OCI-LY3 (cell line): Measurements from ENCODE around the gene WEE1.

ENCODE experiments used
- H2AFZ ChIP-seq: fragments of 200-600, 300-600 bp; shearing (Covaris generic); 2 replicates; pipeline ENCODE4 v1.6.0; 2014; ENCODE audit warnings: antibody characterized with exemption, low read depth, low read length
- H3K27ac ChIP-seq: fragments of 200-600, 300-600 bp; sonication (generic); 2 replicates; pipeline ENCODE4 v1.5.1; 2014; ENCODE audit warnings: mild to moderate bottlenecking, low read length, moderate library complexity, mixed read lengths
- H3K27me3 ChIP-seq: fragments of 200-600, 300-600 bp; sonication (generic); 2 replicates; pipeline ENCODE4 v1.6.1; 2014; ENCODE audit warnings: low read depth, low read length, mixed read lengths
- H3K36me3 ChIP-seq: fragments of 200-600, 300-600 bp; sonication (generic); replicated peaks from 2 replicates; pipeline ENCODE3; 2014; ENCODE audit warnings: low read depth, low read length, mixed read lengths
- H3K4me1 ChIP-seq: fragments of 300-600, 200-600 bp; sonication (generic); 2 replicates; pipeline ENCODE4 v1.6.1; 2014; ENCODE audit warnings: low read length, mixed read lengths
- H3K4me2 ChIP-seq: fragments of 200-600, 300-600 bp; sonication (generic); 2 replicates; pipeline ENCODE4 v1.6.1; 2014; ENCODE audit warnings: low read length, mixed read lengths
- H3K4me3 ChIP-seq: fragments of 300-600, 200-600 bp; sonication (generic); 2 replicates; pipeline ENCODE4 v1.5.1; 2014; ENCODE audit warnings: antibody characterized with exemption, mild to moderate bottlenecking, low read length, moderate library complexity
- H3K79me2 ChIP-seq: fragments of 300-600, 200-600 bp; shearing (Covaris generic); 2 replicates; pipeline ENCODE4 v1.6.1; 2014; ENCODE audit warnings: mild to moderate bottlenecking, low read length, mixed read lengths
- H3K9ac ChIP-seq: fragments of 300-600, 200-600 bp; shearing (Covaris generic); 2 replicates; pipeline ENCODE4 v1.6.0; 2014; ENCODE audit warnings: mild to moderate bottlenecking, low read length, moderate library complexity
- H3K9me3 ChIP-seq: fragments of 200-600, 300-600 bp; shearing (Covaris generic); 2 replicates; pipeline ENCODE4 v1.6.1; 2014; ENCODE audit warnings: low read length, mixed read lengths; ENCODE audit not compliant: insufficient read depth
- H4K20me1 ChIP-seq: fragments of 200-600, 300-600 bp; sonication (generic); 2 replicates; pipeline ENCODE4 v1.6.1; 2016; ENCODE audit warnings: low read length, mixed read lengths; ENCODE audit not compliant: insufficient read depth
- EZH2phosphoT487 ChIP-seq: fragments of 200-600 bp; shearing (Covaris generic); IDR thresholded peaks from 2 replicates; pipeline ENCODE4 v1.6.1; 2018; ENCODE audit warnings: antibody characterized with exemption, mixed run types, low read depth
- TF ChIP-seq, protein P1 (sequence below): fragments of 200-600, 300-600 bp; sonication (generic); IDR thresholded peaks from 2 replicates; pipeline ENCODE4 v1.5.1; 2014; ENCODE audit warnings: antibody characterized with exemption, low read length, low read depth

WEE1 gene

DNA sequence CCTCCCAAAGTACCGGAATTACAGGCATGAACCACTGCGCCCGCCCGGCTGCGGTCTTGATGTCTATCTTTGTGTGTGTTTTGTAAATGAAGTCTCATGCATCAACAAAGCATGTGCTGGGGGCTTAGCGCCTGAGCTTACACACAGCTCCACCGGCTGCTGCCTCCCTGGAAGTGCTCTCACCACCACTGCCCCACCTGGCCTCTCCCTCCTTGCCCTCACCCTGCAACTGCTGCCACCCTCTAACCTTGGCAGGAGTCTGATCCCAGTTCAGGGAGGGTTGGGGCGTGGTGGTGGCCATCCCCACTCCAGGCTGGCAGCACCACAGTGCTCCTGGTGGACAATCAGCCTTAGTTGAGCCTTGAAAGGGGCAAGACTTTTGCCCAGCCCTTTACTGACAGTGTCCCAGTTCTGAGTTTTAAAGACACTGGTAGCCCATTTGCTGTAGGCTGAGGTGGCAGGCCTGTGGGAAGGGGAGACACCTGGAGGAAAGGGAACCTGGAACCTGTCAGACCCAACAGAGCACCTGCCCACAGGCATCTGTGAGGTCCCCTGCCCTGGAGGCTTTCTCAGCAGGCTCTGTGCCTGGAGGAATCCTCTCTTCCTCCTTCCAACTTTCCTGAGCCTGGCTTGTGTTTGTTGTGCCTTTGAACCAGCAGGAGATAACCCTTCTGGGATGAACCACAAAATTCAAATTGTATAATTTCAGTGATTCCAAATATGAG, 42.4 kb upstream of the WEE1 start:
- Histone ChIP-seq H3K79me2 (no peaks in the 10 kb centered on the region), H2AFZ (no peak overlapping the region), H3K4me1 (peaks cover 6% of the 10 kb centered on the region), H3K4me2 (no peak overlapping the region), H4K20me1 (no peaks in the 10 kb centered on the region), H3K27me3 (no peaks in the 10 kb centered on the region), H3K36me3 (peaks cover 11% of the 10 kb centered on the region), H3K9me3 (no peaks in the 10 kb centered on the region), H3K9ac (no peak overlapping the region), H3K27ac (no peak overlapping the region), H3K4me3 (no peak overlapping the region)
- TF ChIP-seq EZH2phosphoT487 = no peak

DNA sequence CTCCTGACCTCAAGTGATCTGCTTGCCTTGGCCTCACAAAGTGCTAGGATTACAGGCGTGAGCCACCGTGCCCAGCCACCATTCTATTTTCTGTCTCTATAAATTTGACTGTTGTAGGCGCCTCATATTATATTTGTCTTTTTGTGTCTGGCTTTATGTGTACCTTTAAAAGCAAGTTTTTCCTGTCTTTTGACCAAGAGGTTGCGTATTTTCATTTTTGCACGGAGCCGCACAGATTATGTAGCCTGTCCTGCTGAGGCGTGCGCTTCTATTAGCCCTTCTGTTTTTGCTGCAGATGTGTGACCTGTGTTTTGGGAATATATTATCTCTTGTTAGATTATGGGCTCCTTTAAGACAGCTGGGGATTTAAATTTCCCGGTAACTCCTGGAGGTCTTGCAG, 40.4 kb upstream of the WEE1 start:
- Histone ChIP-seq H2AFZ (no peak overlapping the region), H3K9ac (no peak overlapping the region), H3K4me3 (no peak overlapping the region), H3K4me2 (no peak overlapping the region), H3K4me1 (peaks cover 6% of the 10 kb centered on the region), H4K20me1 (no peaks in the 10 kb centered on the region), H3K27me3 (no peaks in the 10 kb centered on the region), H3K9me3 (no peaks in the 10 kb centered on the region), H3K36me3 (peaks cover 3% of the 10 kb centered on the region), H3K27ac (no peak overlapping the region), H3K79me2 (no peaks in the 10 kb centered on the region)
- TF ChIP-seq, protein P1, sequence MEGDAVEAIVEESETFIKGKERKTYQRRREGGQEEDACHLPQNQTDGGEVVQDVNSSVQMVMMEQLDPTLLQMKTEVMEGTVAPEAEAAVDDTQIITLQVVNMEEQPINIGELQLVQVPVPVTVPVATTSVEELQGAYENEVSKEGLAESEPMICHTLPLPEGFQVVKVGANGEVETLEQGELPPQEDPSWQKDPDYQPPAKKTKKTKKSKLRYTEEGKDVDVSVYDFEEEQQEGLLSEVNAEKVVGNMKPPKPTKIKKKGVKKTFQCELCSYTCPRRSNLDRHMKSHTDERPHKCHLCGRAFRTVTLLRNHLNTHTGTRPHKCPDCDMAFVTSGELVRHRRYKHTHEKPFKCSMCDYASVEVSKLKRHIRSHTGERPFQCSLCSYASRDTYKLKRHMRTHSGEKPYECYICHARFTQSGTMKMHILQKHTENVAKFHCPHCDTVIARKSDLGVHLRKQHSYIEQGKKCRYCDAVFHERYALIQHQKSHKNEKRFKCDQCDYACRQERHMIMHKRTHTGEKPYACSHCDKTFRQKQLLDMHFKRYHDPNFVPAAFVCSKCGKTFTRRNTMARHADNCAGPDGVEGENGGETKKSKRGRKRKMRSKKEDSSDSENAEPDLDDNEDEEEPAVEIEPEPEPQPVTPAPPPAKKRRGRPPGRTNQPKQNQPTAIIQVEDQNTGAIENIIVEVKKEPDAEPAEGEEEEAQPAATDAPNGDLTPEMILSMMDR = no peak
- no peak for TF ChIP-seq EZH2phosphoT487

DNA sequence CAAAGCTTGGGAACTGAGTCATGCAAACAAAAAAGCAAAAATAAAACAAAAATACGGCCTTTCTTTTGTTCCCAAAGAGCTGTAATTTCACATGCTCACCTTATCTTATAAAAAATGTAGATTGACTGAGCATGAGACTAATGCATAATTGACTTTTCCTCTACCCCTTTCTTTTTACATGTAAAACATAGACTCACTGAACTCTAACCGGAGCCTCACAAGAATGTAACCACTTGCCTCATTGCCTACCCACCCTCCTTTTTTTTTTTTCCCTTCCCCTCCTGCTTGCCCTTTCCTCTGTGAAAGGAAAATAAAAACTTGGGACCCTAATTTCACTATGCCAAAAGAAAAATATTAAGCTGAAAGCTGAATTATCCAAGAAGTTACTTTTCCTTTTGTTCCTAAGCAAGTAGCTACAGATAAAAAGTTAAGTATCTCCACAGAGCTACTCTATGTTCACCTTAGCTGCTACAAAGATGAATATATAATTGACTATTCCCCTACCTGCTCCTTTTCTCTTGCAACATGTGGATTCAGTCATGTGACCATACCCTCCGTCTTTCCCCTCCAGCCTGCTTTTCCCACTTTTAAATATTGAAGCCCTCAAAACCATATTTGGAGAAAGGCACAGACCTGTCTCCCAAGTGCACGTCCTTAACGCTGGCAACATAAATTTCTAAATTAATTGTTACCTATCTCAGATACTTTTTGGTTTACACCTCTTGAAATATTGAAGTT, 39.6 kb upstream of the WEE1 start:
- Histone ChIP-seq H3K9me3 (no peaks in the 10 kb centered on the region), H3K79me2 (no peaks in the 10 kb centered on the region), H3K9ac (no peak overlapping the region), H4K20me1 (no peaks in the 10 kb centered on the region), H3K27ac (no peak overlapping the region), H3K36me3 (no peaks in the 10 kb centered on the region), H2AFZ (no peak overlapping the region), H3K27me3 (no peaks in the 10 kb centered on the region), H3K4me3 (no peak overlapping the region), H3K4me2 (no peak overlapping the region), H3K4me1 (peaks cover 6% of the 10 kb centered on the region)
- TF ChIP-seq, protein P1 = no peak
- TF ChIP-seq EZH2phosphoT487 = no peak

DNA sequence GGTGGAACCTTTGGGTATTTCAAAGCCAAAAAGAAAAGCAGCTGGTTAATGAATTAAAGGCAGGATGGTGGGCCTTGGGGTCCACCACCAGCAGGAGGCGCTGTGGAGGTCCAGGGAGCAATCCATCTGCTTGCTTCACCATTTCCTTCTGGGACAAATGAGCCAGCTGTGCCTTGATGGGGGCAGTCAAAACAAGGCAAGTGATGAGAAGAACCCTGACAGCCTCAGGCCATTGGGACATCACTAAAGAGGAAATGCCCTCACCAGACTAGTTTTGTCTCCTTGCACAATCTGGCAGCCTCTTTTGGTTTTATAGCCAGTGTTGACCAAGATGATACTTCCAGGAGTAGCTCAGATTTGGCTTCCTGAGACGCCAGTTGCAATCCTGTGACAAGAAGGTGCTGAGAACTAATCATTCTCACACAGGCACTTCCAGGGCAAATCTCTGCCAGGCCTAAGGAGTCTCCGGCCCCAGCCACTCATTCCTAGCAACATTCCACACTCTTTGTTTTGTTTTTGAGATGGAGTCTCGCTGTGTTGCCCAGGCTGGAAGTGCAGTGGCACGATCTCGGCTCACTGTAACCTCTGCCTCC, 38.2 kb upstream of the WEE1 start:
- H3K4me1 ChIP-seq = peaks cover 6% of the 10 kb centered on the region
- no peaks in the 10 kb centered on the region for H3K36me3 ChIP-seq
- H4K20me1 ChIP-seq = no peaks in the 10 kb centered on the region
- H3K4me3 ChIP-seq = no peak overlapping the region
- H3K79me2 ChIP-seq = no peaks in the 10 kb centered on the region
- no peak overlapping the region for H3K9ac ChIP-seq
- no peak overlapping the region for H2AFZ ChIP-seq
- TF ChIP-seq, protein P1 = peak; percentile 95
- no peak for TF ChIP-seq EZH2phosphoT487
- no peaks in the 10 kb centered on the region for H3K27me3 ChIP-seq
- H3K4me2 ChIP-seq = no peak overlapping the region
- H3K27ac ChIP-seq = no peak overlapping the region
- no peaks in the 10 kb centered on the region for H3K9me3 ChIP-seq
